ENCODE measurements around the gene COL4A6.

COL4A6 gene

DNA sequence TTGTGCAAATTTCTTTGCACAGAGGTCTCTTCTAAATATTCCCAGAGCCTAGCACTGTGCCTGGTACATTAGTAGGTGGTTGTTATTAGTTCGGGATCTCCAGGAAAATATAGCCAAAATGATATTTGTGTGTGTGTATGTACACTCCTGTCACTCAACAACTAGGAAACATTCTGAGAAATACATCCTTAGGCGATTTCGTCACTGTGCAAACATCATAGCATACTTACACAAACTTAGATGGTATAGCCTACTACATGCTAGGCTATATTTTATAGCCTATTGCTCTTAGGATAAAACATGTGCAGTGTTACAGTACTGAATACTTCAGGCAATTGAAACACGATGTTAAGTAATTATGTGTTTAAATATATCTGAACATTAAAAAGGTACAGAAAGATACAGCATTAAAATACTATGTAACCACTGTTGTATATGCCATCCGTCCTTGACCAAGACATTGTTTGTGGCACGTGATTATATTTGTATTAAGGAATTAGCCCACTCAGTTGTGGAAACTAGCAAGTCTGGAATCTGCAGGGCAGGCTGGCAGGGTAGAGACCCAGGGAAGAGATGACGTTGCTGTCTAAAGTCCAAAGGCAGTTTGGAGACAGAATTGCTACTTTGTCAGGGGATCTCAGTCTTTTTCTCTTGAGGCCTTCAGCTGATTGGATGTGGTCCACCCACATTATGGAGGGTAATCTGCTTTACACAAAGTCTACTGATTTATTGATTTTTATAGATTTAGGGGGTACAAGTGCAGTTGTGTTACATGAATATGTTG, 106.9 kb downstream of the COL4A6 start:
- DNase-seq (ENCODE audit: insufficient read length, low spot score) (no peak), FAIRE-seq (no peak)
- no peak for TF ChIP-seq POLR2A (IDR thresholded peaks at IDR 0.05; ENCODE audit: low read depth, low read length)

DNA sequence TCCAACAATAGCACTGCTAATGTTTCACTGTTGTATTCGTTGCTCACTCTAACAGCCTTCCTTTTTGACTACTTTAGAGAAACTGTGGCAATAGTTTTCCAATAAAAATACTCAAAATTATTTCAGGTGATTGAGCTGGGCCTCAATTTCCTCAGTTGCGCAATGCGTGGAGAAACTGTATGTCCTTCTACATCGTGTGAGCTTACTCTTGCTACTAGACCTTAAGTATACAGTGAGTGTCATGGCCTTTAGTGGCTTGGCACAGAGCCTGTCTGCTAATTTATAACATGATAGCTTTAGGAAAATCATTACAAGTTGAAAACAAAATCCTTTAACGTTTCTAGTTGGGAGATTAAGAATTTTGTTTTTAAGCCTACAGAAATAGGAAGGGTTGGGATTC, 114.5 kb downstream of the COL4A6 start:
- TF ChIP-seq POLR2A (IDR thresholded peaks at IDR 0.05; ENCODE audit: low read depth, low read length): no peak
- DNase-seq (ENCODE audit: insufficient read length, low spot score) (no peak), FAIRE-seq (no peak)

DNA sequence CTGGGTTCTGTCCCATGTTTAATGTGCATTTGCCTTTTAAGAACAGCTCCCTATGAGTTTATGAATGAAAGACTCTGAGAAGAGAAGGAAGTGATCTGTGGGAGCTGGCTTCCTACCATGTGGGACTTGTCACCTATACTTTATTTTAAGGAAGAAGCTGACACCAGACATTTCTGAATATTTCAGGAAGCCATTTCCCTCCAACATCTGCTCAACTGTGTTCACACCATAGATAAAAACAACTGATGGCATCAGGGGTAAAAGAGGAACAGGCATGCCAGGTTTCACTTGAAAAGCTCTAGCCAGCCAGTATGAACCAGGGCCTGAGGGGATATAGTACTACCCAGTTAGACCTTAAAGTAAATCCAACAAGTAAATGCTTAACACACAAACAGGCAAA, 116.0 kb downstream of the COL4A6 start:
- no peak for TF ChIP-seq POLR2A (IDR thresholded peaks at IDR 0.05; ENCODE audit: low read depth, low read length)

DNA sequence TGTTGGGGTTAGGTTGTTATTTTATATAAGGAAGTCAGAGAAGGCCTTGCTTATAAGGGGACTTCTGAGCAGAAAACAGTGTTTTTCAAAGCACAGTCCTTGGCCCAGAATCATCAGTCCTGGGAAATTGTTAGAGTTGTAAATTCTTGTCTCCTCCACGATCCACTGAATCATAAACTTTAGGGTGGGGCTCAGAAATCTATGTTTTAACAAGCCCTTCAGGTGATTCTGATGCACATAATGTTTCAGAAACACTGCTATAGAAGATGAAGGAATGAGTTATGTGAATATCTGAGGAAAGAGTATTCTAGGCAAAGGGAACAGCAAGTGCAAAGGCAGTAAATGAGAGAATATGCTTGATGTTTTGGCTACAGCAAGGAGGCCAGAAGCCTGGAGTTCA, 121.8 kb downstream of the COL4A6 start:
- FAIRE-seq: no peak
- TF ChIP-seq POLR2A (IDR thresholded peaks at IDR 0.05; ENCODE audit: low read depth, low read length): no peak
- DNase-seq (ENCODE audit: insufficient read length, low spot score): no peak

More for the DNA sequence above, 116.0 kb downstream of the COL4A6 start:
- no peak for DNase-seq (ENCODE audit: insufficient read length, low spot score)
- no peak for FAIRE-seq

DNA sequence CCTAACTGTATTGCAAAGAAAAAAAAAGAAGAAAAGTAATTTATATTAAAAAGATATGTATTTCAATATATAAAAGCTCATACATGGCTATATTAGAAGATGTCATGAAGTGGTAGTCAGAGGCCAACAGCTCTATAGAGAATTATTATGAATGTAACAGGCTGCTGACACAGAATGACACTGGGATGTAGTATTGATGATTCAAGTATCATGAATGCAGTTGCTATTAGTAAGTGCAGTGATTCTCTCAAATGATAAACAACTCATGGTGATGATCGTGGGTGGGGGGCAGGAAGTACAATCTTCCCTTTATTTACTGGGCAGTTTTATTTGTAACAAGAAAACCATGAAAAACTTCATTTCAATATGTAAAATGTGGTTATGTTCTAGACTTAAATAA, 124.6 kb downstream of the COL4A6 start:
- FAIRE-seq (peak; percentile 75), DNase-seq (ENCODE audit: insufficient read length, low spot score) (no peak)
- TF ChIP-seq POLR2A (IDR thresholded peaks at IDR 0.05; ENCODE audit: low read depth, low read length): no peak

DNA sequence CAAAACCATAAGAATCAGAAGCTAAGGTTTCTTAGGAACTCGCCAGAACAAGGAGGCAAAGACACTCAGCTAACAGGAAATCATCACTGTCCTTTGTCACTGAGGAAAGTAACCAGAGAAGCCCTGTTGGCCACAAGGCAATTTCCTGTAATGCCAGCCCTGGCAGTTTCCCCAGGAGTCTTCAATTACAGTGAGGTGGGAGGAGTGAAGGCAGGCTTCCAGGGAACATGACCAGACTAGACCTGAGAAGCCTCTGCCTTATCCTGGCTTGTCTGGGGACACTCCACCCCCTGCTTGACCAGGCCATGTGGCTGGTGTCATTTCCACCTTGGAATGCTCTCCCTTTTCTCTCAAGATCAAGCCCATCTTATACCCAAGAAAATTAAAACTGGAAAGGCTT, 125.3 kb downstream of the COL4A6 start:
- FAIRE-seq (peak; percentile 91), DNase-seq (ENCODE audit: insufficient read length, low spot score) (peak; percentile 9)
- no peak for TF ChIP-seq POLR2A (IDR thresholded peaks at IDR 0.05; ENCODE audit: low read depth, low read length)

DNA sequence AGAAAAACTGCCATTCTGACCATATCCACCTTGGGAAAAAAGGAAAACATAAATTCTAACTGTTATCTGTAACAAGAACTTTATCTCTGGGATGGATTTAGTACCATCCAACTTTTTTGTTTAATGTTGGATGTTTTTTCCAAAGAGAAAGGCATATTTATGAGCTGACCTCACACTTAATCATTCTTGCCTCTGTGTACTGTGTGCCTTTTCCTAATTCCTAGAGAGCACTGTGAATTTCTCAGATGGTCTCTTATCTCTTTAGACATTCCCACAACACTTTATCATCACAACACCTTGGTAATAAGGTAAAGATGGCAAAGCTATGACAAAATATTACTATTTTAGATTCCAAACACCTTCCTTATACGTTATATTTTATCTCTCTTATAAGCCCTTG, 126.2 kb downstream of the COL4A6 start:
- DNase-seq (ENCODE audit: insufficient read length, low spot score) (no peak), FAIRE-seq (peak; percentile 50)
- TF ChIP-seq POLR2A (IDR thresholded peaks at IDR 0.05; ENCODE audit: low read depth, low read length): no peak

DNA sequence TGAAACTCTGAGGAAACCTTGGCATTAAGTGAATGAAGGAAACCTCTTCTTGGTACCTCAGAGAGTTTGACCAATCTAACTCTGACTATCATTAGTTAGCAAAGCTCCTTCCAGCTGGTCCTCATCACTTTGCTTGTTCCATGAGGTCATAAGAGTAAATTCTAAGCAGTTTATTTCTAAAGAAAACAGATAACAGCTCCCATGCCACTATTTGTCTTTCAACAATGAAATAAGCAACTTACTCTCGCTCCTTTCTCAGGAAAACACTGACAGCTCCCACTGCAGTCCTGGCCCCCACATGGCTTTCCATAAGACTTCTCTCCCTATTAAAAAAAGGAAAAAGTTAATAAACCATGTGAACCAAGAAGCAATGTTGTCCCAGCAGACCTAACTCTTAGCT, 127.7 kb downstream of the COL4A6 start:
- DNase-seq (ENCODE audit: insufficient read length, low spot score): no peak
- no peak for TF ChIP-seq POLR2A (IDR thresholded peaks at IDR 0.05; ENCODE audit: low read depth, low read length)
- no peak for FAIRE-seq

DNA sequence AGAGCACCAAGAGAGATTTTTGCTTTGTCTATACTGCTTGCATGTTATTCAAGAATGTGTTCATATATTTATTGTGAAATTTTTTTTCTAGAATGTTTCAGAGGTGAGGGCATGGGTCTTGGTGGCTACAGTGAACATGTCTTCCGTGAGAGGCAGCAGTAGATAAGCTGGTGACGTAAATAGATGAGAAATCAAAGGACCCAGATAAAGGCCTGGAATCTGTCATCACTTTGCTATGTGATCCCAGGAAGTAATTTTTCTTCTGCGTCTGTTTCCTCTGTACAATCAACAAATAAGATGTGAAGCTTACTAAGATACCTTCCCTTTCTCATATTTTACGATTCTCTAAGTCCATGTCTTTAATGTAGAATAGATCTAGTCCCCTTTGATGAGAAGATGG, 129.1 kb downstream of the COL4A6 start:
- no peak for TF ChIP-seq POLR2A (IDR thresholded peaks at IDR 0.05; ENCODE audit: low read depth, low read length)
- DNase-seq (ENCODE audit: insufficient read length, low spot score) (no peak), FAIRE-seq (no peak)

DNA sequence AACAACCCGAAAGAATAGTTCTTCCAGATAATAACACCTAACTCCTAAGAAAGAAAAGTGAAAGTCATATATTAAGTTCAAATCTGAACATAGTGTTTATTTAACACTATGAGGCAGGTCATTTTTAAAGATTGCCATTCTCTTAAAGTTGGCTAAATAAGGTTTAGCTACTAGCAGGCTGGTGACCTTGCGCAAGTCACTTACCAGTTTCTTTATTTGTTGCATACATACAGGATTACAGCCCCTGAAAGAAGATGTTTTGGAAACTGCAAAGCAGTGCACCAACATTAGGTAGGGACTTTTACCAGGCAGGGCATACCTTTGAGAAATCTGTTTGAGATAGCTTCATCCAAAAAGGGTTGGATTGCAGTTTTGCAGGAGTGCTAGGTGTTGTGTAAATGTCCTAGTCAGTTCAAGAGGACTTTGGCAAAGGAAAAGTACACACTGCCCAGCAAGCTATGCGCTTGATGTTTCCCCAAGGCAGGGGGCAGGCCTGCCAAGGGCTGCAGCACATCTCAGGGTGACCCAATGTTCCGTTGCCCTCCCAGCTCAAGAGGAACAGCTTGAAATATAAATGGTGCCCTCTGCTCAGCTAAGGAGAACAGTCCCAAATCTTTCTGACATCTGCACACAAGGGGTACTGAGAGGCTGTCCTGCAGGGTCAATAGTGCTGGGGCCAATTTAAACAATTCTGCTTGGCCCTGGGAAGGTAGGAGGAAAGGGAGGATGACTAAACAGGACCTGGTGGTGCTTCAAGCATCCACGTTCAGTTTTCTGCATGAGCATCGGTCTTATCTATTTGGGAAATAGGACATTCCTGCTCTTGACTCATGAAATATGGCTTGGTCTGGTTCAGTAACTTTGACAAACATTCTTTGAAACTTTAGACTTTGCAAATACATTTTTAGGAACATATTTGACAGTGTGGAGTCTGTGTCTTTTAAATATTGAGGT, 130.8 kb downstream of the COL4A6 start:
- FAIRE-seq: no peak
- no peak for DNase-seq (ENCODE audit: insufficient read length, low spot score)
- no peak for TF ChIP-seq POLR2A (IDR thresholded peaks at IDR 0.05; ENCODE audit: low read depth, low read length)

DNA sequence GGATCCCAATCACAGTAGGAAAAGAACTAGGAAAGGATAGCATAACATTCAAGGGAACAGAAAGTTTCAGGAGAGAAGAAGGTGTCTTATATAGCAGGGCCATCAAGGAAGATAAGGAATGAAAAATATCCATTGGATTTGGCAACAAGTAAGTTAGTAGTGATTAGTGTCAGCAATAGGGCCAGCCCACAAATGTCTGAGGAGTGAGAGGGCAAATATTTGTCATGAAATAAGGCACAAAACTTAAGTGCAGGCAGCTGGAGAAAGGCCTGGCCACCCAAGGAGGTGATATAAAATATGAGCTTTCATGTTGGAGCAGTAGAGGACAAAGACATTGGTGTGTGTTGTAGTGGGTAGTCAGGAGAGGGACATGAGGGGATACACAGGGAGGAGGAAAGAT, 132.1 kb downstream of the COL4A6 start:
- no peak for TF ChIP-seq POLR2A (IDR thresholded peaks at IDR 0.05; ENCODE audit: low read depth, low read length)
- DNase-seq (ENCODE audit: insufficient read length, low spot score) (no peak), FAIRE-seq (no peak)

DNA sequence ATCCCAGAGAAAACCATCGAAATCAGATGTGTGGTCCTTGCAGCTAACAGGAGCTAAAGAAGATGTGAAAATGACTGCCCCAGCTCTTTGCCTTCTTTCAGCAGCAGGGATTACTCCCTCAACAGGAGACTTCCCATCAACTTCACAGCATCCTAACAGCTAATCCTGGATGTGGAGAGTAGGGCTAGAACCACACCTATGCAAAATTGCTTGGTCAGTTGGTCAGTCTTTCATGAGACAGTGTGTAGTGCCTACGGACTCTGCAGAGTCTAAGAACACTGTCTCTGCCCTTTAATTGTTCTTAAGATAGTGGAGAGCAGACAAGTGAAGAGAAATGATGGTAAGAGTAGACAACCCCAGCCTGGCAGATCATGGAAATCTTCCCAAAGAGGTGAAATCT, 133.5 kb downstream of the COL4A6 start:
- no peak for TF ChIP-seq POLR2A (IDR thresholded peaks at IDR 0.05; ENCODE audit: low read depth, low read length)
- no peak for FAIRE-seq
- no peak for DNase-seq (ENCODE audit: insufficient read length, low spot score)

DNA sequence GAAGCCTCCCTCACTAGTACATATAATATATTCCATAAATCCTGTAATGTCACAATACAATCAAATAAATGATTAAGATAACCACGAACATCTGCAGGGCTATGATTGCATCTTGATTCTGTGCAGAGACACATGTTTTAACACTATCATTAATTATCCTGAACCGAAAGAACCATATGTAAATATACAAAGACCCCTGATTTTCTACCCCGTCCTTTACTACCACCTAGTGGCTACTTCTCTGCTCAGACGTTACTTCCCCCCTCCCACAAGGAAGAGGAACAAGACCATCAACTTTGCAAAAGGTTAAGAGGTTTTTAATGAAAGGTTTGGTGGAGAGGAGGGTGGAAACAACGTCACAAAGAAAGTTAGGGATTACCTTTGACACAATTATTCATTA, 134.0 kb downstream of the COL4A6 start:
- no peak for TF ChIP-seq POLR2A (IDR thresholded peaks at IDR 0.05; ENCODE audit: low read depth, low read length)
- FAIRE-seq: no peak
- no peak for DNase-seq (ENCODE audit: insufficient read length, low spot score)

DNA sequence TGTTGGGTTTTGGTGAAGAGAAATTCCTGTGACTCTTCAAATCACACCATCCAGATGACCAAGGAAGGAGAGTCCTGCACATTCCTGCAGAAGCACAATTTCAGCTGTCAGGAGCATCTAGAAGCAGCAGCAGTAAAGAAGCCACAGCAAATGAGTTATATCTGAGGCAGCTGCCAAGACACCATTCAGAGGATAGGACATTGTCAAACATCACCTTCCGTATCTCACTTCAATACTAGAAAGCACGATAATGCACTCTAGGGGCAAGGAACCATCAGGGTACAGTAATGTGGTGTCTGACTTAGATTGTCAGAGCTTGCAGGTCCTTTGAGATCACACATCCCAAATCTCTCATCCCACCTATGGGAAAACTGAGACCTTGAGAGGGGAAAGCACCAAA, 134.5 kb downstream of the COL4A6 start:
- DNase-seq (ENCODE audit: insufficient read length, low spot score) (no peak), FAIRE-seq (no peak)
- TF ChIP-seq POLR2A (IDR thresholded peaks at IDR 0.05; ENCODE audit: low read depth, low read length): no peak

DNA sequence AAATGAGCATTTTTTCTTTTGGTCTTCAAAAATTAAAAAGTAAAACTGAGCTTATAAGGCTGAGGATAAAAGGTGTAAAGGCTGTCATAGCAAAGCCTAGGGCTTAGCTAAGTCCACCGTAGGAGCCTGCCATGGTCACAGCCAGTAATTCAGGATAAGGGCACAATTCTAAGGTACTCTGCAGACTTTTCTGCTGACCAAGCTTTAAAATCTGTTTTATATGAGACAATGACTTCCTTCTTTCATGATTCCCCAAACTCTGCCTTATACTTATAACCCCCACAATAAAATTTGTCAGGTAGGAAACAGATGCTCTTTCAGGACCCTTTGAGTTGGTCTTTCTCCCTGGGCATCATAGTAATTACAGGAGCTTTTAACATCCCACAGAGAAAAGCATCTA, 138.5 kb downstream of the COL4A6 start:
- FAIRE-seq (no peak), DNase-seq (ENCODE audit: insufficient read length, low spot score) (no peak)
- no peak for TF ChIP-seq POLR2A (IDR thresholded peaks at IDR 0.05; ENCODE audit: low read depth, low read length)
